GM18909 (cell line): ENCODE results near the gene TCHP.

Source experiments
- ATAC-seq: cut with Tn5 transposase; IDR thresholded peaks from one replicate; pipeline ENCODE4 v1.9.1; 2021; ENCODE audit warnings: mild to moderate bottlenecking; ENCODE audit not compliant: unreplicated experiment, poor library complexity

Gene TCHP

DNA sequence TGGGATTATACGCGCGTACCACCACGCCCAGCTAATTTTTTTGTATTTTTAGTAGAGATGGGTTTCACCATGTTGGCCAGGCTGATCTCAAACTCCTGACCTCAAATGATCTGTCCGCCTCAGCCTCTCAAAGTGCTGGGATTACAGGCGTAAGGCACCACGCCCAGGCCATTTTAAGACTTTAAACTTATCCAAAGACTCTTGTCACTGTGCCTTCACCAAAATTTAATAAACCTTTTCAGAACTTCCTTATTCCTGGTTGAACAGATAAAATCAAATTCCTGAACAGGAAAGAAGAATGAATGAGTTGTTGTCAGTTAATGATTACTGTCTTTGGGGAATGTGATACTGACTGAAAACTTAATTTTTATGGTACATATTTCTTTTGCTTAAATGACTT, 58.3 kb downstream of the TCHP start:
- no peak for ATAC-seq

DNA sequence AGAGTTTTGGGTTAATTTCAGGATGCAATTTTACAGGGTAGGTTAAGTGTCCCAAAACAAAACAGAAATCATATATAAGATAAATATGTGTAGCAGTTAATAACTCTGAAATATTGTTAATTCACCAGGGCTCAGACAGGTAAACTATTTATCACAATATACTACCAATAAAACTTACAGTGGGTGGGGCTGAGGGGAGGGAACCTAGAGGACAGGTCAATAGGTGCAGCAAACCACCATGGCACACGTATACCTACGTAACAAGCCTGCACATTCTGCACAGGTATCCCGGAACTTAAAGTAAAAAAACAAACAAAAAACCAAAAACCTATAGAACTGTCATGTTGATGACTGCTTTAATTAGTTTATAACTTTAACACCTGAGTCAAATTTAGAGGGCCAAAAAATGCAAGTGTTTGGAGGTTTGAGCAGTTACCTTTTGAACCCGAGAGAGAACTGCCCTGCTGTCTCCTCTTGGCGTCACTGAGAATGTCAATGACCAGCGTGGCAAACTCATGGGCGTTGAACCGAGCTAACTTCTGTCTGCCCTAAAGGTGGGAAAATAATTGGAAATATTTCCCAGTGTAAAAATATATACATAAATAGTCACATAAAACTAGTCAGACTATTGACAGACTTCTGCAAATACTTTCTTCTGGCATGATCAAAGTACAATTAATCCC, 59.5 kb downstream of the TCHP start:
- no peak for ATAC-seq

- ATAC-seq = no peak
Measured at GRCh38 chr12:109961201-109961600, 61.1 kb downstream of the TCHP start.

- ATAC-seq = no peak
Measured at GRCh38 chr12:109961612-109962011, 61.5 kb downstream of the TCHP start.

DNA sequence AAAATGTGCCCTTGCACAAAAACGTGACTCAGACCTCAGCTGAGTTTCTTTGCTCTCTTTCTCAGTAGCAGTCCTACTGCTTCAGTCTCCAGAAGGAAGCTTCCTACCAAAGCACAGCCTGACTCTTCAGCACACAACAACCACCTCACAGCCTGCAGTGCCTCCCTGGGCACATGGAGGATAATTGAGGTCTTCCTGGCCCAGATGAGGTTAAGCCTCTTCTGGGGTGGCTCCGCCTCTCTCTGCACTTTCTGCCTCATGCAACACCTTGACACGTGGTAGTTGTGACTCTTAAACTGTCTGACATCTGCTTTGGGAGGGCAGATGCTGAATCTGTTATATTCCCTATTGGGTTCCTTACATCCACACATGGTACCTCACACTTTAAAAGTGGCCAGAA, 62.3 kb downstream of the TCHP start:
- ATAC-seq = no peak

- ATAC-seq = no peak
Measured at GRCh38 chr12:109963330-109963729, 63.3 kb downstream of the TCHP start.

GRCh38 chr12:109963743-109964429, 63.8 kb downstream of the TCHP start:
- no peak for ATAC-seq

GRCh38 chr12:109966546-109966945, 66.5 kb downstream of the TCHP start:
- ATAC-seq = no peak

DNA sequence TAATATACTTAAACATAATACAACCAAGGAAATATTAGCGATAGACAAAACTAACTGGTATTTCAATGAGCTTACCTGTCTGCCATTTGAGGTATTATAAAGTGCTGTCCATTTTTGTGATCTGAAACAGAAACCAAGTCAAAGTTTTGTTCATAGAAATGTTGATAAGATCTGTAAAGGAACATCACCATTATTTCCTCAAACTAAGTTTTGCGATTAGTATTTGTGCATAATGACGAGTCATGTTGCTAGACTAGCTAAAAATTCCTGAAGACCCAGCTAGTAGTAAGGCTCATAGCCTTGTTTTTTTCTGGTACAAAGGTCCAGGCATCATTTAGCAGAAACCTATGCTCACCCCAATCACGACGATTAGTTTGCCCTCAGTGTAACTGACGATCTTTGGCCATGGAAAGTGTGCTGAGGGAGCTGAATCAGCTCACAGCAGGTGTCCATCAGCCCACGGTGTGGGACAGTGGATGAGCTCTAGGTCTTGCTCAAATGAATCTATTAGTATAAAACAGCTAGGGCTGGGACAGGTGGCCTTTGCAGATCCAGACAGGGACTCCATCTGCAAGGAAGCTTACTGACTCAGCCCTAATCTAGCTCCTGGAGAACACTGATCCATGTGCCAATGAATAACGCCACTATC, 67.4 kb downstream of the TCHP start:
- no peak for ATAC-seq
